ENCODE measurements around the gene LIN37. TPM values are rescaled to one million over a fixed set of nuclear protein-coding genes. Genes with fewer than 3 reads are reported as not detected.

LIN37 gene
- total and polyA plus RNA-seq, 2 experiments from 2014 or later: 4.3 to 6.8 TPM

GRCh38 chr19:35790981-35791813 lies 42.8 kb downstream of the LIN37 start:
- TF ChIP-seq CTCF (conservative IDR thresholded peaks at IDR 0.05; ENCODE audit: low read depth in 2 of 2) (peak; percentile 17 to 48; a peak in 3 of 4 replicates), POLR2AphosphoS5 (IDR thresholded peaks at IDR 0.05; ENCODE audit: low read depth) (no peak)
- H3K4me2 ChIP-seq: no peak overlapping the region
- Mint-ChIP-seq H3K27ac (no peak overlapping the region), H3K9me3 (no peaks in the 10 kb centered on the region), H3K4me3 (no peak overlapping the region), H3K27me3 (ENCODE audit: insufficient read depth, low read depth, poor library complexity) (peaks cover 17% of the 10 kb centered on the region), H3K4me1 (peaks cover 3% of the 10 kb centered on the region), H3K36me3 (ENCODE audit: low read depth) (no peaks in the 10 kb centered on the region)
- DNase-seq (ENCODE audit: low spot score) (peak; percentile 41), ATAC-seq (peak; percentile 56)
- 0 out of 2 replicates have a peak, but pooled peaks cover 5% of the 10 kb centered on the region for H3F3A ChIP-seq (replicated peaks; ENCODE audit: low read depth)
- H3K79me2 ChIP-seq (replicated peaks; ENCODE audit: insufficient read depth): no peaks in the 10 kb centered on the region
- H3K9me2 ChIP-seq (ENCODE audit: insufficient read depth): no peaks in the 10 kb centered on the region
- H3K4me3 ChIP-seq: no peak overlapping the region
- H2AFZ ChIP-seq: no peak overlapping the region
- H4K20me1 ChIP-seq (replicated peaks; ENCODE audit: insufficient read depth): no peaks in the 10 kb centered on the region
- no peaks in the 10 kb centered on the region for H3K4me1 ChIP-seq (ENCODE audit: insufficient read depth)
- peaks cover 13% of the 10 kb centered on the region for H3K27me3 ChIP-seq (ENCODE audit: insufficient read depth)
- H3K27ac ChIP-seq (ENCODE audit: low read depth): no peak overlapping the region
- H3K36me3 ChIP-seq (ENCODE audit: insufficient read depth): no peaks in the 10 kb centered on the region

GRCh38 chr19:35791814-35792279 lies 43.5 kb downstream of the LIN37 start:
- H3K27me3 ChIP-seq (ENCODE audit: insufficient read depth): peaks cover 19% of the 10 kb centered on the region
- no peak overlapping the region for H3K4me2 ChIP-seq
- H3F3A ChIP-seq (replicated peaks; ENCODE audit: low read depth): 0 out of 2 replicates have a peak, but pooled peaks cover 8% of the 10 kb centered on the region
- peaks cover 3% of the 10 kb centered on the region; the same call in 1 of the 2 replicates for H3K4me1 ChIP-seq (ENCODE audit: insufficient read depth)
- ATAC-seq: no peak
- Mint-ChIP-seq H3K36me3 (ENCODE audit: low read depth) (no peaks in the 10 kb centered on the region), H3K9me3 (no peaks in the 10 kb centered on the region; the same call in 2 of the 3 replicates), H3K4me1 (peaks cover 5% of the 10 kb centered on the region; the same call in 2 of the 3 replicates), H3K4me3 (no peak overlapping the region), H3K27me3 (ENCODE audit: insufficient read depth, low read depth, poor library complexity) (peaks cover 21% of the 10 kb centered on the region), H3K27ac (no peak overlapping the region)
- no peak overlapping the region for H3K4me3 ChIP-seq
- H4K20me1 ChIP-seq (replicated peaks; ENCODE audit: insufficient read depth): no peaks in the 10 kb centered on the region
- no peaks in the 10 kb centered on the region for H3K79me2 ChIP-seq (replicated peaks; ENCODE audit: insufficient read depth)
- no peaks in the 10 kb centered on the region for H3K36me3 ChIP-seq (ENCODE audit: insufficient read depth)
- no peak for DNase-seq (ENCODE audit: low spot score)
- H3K9me2 ChIP-seq (ENCODE audit: insufficient read depth): no peaks in the 10 kb centered on the region
- no peak overlapping the region for H3K27ac ChIP-seq (ENCODE audit: low read depth)
- H2AFZ ChIP-seq: no peak overlapping the region
- TF ChIP-seq JUNB (IDR thresholded peaks at IDR 0.05; ENCODE audit: unreplicated experiment) (no peak), ETS1 (IDR thresholded peaks at IDR 0.05) (no peak), CREB1 (CRISPR knock-in tag; IDR thresholded peaks at IDR 0.05; ENCODE audit: low read depth) (no peak), CTCF (conservative IDR thresholded peaks at IDR 0.05; ENCODE audit: low read depth in 2 of 2) (no peak)

Data from GM23338 (cell line).